ENCODE measurements around the gene GCSH.

DNA sequence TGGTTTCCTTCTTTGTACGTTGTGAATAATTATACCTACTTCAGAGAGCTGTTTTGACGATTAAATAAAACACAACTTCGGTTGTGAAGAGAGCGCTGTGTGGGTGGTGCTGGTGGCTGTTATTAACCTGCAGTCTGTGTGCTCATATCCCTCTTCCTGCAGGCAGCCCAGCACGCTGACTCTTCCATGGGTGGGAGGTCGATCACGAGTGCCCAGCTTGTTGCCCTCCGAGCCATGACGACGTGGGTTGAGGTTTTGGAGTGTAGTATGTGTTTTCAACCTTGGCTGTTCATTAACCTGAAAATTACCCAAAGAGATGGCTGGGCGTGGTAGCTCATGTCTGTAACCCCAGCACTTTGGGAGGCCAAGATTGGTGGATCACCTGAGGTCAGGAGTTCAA, 11.3 kb upstream of the GCSH start:
- TF ChIP-seq, protein P1, sequence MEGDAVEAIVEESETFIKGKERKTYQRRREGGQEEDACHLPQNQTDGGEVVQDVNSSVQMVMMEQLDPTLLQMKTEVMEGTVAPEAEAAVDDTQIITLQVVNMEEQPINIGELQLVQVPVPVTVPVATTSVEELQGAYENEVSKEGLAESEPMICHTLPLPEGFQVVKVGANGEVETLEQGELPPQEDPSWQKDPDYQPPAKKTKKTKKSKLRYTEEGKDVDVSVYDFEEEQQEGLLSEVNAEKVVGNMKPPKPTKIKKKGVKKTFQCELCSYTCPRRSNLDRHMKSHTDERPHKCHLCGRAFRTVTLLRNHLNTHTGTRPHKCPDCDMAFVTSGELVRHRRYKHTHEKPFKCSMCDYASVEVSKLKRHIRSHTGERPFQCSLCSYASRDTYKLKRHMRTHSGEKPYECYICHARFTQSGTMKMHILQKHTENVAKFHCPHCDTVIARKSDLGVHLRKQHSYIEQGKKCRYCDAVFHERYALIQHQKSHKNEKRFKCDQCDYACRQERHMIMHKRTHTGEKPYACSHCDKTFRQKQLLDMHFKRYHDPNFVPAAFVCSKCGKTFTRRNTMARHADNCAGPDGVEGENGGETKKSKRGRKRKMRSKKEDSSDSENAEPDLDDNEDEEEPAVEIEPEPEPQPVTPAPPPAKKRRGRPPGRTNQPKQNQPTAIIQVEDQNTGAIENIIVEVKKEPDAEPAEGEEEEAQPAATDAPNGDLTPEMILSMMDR (IDR thresholded peaks at IDR 0.05; ENCODE audit: insufficient read depth, low read length, poor library complexity, severe bottlenecking), result no peak
- TF ChIP-seq EZH2phosphoT487 (conservative IDR thresholded peaks at IDR 0.05; ENCODE audit: low read length), result no peak

All from SU-DHL-6 (cell line).